DMS153 treated with DMSO at 0.1 percent for 48 hours (cell line): Measurements from ENCODE around the gene DNAJC3.
"Not testable (repeated sequence)": the region's sequence is repeated elsewhere in the genome, so short reads cannot be mapped to it uniquely, and the experiment has no call there.

Experiments used
- DNase-seq: peaks from one replicate; lab custom pipeline; 2025; ENCODE audit not compliant: unreplicated experiment; lab: John Stamatoyannopoulos, UW

DNAJC3 gene

DNA sequence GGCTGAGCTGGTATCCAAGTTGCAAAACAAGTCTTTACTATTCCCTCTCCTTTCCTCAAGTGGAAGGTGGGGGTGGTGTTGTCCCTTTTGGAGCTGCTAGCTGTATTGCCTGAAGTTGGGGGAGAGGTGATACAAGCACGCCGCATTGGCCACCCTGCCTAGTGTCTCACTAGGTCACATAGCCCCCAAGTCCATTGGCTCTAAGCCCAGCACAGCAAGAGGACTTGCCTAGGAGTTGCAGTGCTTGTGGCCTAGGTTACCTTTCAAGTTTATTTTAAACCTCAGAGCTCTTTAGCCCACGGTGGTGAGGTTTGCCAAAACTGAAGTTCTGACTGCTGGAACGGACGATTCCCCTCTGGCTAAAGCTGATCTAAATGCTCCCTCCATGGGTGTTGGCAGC is 5.3 kb upstream of the DNAJC3 start:
- DNase-seq, result no peak

DNA sequence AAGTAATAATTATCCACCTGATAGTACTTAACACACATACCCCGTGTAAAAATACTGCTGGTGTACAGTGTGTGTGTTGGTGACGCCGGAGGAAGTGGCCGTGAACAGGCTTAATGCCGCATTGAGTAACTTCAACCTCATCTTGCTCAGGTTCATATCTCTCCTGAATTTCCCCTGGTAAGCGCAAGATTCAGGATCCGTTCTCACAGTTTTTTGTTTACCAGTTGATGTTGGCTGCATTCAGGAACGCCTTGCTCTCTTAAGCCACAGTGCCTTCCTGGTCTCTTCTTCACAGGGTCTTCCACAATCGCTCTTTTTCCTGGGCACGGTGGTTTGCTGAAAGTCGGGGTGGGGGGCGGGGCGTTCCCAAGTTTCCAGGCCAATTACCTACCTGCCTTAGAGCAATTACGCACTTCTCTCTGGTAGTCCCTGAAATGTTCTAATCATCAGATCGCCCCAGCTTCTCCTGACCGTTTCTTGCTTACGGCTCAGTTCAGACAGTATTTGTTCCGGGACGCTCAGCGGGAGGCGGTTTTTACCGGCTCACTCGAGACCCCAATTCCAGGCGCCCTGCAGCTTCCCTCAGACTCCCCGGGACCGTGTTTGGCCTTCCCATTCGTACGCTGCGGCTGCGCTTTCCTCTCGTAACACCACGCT is 706 bp upstream of the DNAJC3 start:
- peak; percentile 67 for DNase-seq

DNA sequence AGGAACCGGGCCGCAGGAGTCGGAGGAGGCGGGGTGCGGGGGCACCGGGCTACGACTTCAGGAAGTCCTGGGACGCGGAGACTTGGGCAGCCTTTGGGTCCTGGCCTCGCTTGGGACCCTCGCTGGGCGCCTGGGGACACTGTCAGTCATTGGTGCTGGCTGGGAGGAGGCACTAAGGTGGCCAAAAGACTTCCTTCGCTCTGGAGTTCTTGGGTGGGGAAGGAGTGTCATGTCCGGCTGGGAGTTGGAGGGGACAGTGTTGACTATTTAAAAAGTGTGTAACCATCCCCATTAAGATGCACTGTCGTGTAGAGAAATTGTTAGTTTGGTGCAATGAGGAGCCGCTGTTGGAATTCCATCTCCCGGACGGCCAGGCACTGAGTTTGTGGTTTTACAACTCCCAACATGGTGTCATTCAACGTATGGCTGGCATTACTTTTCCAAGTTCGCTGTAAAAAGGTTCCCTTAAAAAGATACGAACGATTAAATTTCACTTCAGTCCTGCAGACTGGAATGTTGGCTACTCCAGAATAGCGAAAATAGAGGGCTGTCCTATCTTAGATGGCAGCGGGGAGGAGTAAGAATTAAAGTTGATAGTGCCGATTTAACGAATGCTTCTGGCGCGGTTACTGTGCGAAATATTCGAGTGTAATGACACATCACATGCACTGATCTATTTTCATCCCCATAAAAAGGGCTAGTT is 776 bp downstream of the DNAJC3 start:
- no peak for DNase-seq

DNA sequence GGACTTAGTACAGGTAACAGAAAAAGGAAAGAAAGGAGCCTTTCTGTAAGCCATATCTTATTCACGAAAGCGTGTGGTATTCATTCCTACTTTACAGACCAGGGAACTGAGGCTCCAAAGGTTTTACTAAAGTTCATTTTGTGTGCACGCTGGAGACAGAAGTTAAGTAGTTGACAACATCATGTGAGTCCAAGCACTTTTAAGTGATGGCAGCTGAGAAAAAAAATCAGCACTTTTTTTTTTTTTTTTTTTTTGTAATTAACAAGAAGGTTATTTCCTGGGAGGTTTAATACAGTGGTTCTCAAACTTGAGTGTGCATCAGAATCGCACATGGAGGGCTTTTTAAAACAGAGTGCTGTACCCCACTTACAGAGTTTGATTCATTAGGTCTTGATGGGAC is 2.0 kb downstream of the DNAJC3 start:
- DNase-seq, result no peak

DNA sequence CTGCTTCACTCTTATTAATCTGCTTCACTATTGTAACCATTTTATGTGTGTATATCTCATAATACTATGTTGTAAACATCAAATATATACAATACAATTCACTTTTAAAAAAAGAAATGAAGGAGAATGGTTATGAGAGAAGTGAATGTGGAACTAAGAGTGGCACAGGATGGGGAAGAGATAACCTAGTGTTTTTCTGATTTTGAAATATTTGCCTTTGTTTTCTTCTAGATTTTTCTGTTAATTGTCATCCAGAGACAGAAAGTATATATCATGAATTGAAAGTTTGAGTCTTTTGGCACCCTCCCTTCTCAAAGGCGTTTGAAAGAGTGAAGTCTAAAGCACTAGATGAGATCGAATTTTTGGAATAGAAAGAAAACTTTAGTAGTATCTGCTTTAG is 2.8 kb downstream of the DNAJC3 start:
- no peak for DNase-seq

DNA sequence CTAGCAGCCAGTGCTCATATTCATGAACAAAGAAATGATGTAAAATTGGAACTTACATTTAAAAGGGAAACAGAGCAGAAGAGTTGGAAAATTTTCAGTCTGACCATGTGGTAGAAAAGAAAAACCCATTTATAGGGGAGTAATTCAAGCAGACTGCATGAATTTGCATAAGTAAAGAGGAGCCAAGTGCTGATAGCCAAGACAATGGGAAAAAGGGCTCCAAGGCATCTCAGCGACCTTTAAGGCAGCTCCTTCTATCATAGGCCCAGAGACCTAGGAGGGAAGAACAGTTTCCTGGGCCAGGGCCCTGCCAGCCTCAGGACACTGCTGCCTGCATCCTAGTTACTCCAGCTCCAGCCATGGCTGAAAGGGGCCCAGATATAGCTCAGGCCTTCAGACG is 7.5 kb downstream of the DNAJC3 start:
- no peak for DNase-seq

DNA sequence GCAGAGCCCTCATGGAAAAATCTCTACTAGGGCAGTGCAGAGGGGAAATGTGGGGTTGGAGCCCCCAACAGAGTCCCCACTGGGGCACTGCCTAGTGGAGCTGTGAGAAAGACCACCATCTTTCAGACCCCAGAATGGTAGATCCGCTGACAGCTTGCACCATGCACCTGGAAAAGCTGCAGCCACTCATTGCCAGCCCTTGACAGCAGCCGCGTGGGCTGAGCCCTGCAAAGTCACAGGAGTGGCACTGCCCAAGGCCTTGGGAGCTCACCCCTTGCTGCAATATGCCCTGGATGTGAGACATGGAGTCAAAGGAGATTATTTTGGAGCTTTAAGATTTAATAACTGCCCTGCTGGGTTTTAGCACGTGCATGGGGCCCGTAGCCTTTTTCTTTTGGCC is 8.0 kb downstream of the DNAJC3 start:
- DNase-seq, result not testable (repeated sequence)

DNA sequence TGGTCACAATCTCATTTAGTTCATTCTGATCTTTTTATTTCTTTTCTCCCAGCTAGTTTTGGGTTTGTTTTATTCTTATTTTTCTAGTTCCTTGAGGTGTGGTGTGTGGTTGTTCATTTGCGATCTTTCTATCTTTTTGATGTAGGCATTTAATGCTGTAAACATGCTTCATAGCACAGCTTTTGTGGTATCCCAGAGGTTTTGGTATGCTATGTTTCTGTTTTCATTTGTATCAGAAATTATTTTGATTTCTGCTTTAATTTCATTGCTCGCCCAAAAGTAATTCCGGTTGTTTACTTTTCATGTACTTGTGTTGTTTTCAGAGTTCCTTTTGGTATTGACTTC is 12.6 kb downstream of the DNAJC3 start:
- no peak for DNase-seq

DNA sequence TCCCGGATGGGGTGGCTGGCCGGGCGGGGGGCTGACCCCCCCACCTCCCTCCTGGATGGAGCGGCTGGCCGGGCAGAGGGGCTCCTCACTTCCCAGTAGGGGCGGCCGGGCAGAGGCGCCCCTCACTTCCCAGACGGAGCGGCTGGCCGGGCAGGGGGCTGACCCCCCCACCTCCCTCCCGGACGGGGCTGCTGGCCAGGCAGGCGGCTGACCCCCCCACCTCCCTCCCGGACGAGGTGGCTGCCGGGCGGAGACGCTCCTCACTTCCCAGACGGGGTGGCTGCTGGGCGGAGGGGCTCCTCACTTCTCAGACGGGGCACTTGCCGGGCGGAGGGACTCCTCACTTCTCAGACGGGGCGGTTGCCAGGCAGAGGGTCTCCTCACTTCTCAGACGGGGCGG is 14.0 kb downstream of the DNAJC3 start:
- not testable (repeated sequence) for DNase-seq

DNA sequence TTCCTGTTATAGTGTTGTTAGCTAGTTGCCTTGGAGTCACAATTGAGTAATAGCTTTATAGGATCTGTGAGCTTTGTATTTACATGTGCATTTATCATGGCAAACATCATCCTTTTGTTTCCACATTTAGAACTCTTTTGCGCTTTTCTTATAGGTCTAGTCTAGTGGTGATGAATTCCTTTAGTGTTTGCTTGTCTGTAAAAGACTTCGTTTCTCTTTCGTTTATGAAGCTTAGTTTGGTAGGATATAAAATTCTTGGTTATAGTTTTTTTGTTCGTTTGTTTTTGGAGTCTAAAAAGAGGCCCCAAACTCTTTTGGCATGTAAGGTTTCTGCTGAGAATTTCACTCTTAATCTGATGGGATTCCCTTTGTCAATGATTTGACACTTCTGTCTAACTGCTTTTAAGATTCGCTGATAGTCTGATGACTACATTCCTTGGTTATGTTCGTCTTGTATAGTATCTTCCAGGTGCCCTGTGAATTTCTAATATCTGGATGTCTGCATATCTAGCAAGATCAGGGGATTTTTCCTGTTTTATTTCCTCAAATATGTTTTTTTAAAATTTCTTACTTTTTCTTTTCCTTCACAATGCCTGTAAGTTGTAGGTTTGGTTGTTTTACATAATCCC is 20.2 kb downstream of the DNAJC3 start:
- no peak for DNase-seq

DNA sequence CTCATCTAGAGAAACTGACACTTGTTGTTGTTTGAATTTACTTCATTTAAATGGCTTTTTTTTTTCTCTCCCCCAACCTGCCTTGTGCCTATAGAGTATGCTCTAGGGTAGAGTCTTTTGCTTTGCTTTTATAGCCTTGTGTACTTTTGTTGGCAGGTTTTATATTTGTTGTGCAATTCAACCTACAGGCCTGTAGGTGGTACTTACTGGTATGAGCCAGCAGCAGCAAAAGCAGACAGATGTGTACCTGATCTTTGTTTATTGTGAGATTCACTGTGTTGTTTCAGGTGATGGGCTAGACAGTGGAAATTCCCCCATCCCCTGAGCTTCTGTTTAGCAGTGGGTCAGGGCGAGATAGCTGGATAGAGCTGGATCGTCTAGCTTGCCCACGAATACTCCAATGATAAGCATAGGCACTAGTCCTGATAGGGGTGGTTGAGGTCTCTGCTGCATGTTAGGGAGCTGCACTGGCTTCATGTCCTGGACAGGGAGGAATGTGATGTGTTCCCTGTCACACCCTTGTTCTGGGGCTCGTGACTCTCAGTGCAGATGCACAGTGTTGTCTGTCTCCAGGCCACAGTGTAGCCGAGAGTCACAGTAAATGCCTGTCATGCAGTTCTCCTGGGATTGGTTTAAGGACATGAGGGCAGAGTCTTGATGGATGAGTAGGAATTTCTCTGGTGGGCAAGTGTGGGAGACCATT is 21.3 kb downstream of the DNAJC3 start:
- DNase-seq, result no peak

DNA sequence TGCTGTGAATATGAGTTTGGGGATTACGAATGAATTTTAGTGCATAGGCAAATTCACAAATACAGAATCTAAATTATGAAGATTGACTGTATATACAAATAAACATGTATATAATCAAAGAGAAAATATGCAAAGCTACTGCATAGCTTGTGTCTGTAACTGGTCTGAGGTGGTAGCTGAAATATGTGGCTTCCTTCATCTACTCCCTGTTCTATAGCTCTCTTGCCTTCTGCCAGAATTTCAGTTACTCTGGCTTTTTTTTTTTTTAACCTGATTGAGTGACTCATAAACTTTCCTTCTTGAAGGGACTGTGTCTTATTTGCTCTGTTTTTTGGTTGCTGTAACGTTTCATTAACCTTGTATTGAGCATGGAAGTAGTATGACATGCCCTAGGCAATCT is 26.6 kb downstream of the DNAJC3 start:
- DNase-seq, result no peak

DNA sequence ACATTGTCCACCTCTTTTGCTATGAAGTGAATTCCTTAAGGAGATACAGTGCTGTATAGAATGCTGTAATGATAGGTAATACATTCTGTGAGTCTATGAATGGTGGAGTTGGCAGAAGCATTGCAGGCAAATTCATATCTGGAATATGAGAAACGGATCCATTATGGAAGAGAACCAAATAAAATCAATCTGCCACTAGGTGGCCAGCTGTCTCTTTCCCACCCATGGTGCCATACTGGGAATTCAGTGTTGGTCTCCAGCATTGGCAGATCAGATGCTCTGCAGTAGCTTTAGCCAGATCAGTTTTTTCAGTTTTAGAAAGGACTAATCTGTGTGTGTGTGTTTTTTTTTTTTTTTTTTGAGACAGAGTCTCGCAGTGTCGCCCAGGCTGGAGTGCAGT is 27.6 kb downstream of the DNAJC3 start:
- no peak for DNase-seq

DNA sequence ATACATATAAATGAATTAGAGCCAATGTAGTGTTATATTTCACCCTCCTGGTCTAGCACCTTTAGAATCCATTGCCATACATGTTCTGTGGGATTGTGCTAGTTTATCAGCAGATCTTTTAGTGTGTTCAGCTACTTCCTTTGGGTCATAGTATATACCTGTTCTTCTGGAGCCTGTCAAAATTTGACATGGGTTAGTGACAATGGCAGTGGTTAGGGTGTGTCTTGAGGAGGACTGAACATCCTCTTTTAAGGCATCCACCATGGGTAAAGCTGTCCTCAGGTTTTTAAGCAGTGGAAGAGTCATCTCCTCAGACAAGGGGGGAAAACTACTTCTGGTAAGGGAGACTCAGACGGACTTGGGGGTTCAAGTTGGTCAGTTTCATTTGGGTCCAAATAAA is 29.4 kb downstream of the DNAJC3 start:
- no peak for DNase-seq

DNA sequence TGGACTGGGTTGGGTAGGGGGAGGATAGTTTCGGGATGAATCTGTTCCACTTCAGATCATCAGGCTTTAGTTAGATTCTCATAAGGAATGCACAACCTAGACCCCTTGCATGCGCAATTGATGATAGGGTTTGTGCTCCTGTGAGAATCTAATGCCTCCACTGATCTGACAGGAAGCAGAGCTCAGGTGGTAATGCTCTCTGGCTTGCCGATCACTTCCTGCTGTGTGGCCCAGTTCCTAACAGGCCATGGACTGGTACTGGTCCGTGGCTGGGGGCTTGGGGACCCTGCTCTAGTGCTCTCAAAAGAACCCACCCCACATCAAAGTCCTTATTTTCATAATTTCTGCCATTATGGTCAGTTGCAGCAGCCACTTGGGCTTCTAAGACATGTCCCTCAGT is 30.1 kb downstream of the DNAJC3 start:
- no peak for DNase-seq

DNA sequence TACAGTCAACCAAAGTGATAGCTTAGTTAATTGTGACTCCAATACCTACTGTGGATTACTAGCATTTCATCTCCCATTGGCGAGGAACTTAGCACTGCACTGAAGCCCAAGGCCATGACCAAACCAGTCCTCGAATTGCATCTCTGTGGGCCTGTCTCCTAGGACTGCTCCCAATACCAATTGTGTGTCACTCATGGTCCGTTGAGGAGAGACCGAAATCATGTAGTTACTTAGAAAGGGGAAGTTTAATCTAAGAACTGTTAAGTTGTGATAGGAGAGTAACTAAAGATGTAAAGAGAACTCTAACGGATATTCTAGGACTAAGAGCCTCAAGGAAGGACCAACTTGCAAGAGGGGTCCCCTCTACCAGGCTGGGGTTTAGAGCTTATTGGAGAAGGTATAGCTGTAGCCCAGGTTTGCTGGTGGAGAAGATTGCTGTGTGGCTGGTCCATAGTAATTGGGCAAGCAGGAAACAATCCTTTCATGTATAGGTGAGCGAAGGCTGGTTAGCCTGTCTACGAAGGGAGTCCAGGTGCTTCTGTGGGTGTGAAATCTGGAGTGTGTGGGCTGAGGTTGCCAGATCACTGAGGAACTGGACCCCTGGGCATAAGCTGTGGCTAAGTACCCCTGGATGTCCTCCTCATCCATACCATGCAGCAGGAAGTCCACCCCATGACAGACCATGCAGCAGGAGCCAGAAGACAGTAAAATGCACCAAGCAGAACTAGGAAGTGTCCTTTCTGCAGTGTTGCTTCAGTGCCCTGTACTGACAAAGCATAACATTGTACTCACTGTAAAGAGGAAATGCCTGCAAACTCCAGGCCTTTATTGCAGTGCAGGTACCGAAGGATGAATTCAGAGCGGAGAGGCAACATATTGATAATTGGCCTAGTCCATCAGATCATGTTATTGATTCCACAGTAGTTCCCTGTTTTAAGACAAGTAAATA is 30.8 kb downstream of the DNAJC3 start:
- DNase-seq, result no peak

DNA sequence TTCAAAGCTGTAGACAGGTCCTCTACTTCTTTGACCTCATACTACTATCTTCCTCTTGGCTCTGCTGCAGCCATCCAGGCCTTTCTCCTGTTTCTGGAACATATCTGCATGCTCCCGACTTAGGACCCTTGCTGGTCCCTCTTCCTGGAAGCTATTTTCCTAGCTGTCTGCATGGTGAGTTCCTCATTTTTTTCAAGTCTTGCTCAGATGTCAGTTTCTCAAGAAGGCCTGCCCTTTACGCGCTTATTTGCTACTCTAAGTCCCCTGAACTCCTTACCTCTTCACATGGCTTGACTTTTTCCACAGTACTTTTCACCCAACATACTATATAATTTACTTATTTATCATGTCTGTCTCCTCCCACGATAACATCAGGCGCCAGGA is 31.4 kb downstream of the DNAJC3 start:
- DNase-seq, result no peak

DNA sequence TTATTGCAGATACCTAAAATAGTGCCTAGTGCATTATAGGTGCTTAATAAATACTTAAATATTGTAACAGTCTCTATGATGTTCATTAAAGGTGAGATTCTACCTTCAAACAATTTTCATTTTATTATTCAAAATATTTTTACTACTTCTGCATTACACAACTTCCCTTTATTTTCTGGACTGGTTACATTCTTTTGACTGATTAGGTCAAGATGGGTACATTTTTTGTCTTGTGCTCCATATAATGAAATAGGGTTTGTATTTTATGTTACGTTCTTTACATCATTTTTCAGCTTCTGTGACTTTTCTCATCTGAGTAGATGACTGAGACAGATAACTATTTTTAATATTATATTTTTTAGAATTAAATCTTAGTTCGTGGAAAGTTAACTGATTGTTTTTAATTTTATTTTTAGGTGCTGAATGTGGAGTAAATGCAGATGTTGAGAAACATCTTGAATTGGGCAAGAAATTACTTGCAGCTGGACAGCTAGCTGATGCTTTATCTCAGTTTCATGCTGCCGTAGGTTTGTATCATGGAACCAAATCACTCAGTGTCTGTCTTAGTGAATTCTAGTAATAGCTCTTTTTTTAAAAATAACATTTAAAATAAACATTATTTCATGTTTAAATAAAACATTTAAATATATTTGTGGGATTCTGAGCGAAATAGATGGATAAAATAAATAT is 32.0 kb downstream of the DNAJC3 start:
- DNase-seq, result no peak

DNA sequence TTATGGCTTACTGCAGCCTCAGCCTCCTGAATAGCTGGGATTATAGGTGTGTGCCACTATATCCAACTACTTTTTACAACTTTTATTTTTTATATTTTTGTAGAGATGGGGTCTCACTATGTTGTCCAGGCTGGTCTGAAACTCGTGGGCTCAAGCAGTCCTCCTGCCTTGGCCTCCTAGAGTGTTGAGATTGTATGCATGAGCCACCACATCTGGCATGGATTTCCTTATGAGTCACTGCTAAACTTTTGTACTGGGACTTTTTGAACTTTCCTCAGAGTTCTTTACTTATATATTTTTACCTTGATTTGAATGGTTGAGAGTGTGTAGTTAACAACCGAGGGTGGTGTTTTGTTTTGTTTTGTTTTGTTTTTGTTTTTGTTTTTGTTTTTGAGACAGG is 33.4 kb downstream of the DNAJC3 start:
- DNase-seq, result no peak

DNA sequence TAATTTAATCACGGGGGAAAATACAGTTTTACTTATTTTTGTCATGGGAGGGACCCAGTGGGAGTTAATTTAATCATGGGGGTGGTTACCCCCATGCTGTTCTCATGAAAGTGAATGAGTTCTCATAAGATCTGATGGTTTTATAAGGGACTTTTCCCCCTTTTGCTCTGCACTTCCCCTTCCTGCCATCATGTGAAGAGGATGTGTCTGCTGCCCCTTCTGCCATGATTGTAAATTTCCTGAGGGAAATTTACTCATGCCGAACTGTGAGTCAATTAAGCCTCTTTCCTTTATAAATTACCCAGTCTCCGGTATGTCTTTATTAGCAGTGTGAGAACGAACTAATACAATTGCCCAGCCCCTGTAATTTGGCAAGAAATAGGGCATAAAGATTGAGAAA is 35.9 kb downstream of the DNAJC3 start:
- DNase-seq, result not testable (repeated sequence)
